ENCODE measurements around the gene SPHKAP. TPM values are rescaled to one million over a fixed set of nuclear protein-coding genes. Genes with fewer than 3 reads are reported as not detected.

The SPHKAP gene
- total RNA-seq, 2 experiments from 2014 or later = not detected

- no peaks in the 10 kb centered on the region for H3K9me3 Mint-ChIP-seq
- H3K4me3 Mint-ChIP-seq = no peak overlapping the region
- no peak overlapping the region for H3K27ac Mint-ChIP-seq
- H3K4me1 Mint-ChIP-seq (ENCODE audit: low read depth) = no peaks in the 10 kb centered on the region
- no peak for TF ChIP-seq CTCF (IDR thresholded peaks at IDR 0.05)
- POLR2A ChIA-PET = no interaction called here
- H3K27me3 Mint-ChIP-seq = no peaks in the 10 kb centered on the region
- no peaks in the 10 kb centered on the region for H3K36me3 Mint-ChIP-seq (ENCODE audit: low read depth)
- DNase-seq (no peak), ATAC-seq (no peak)
- intact Hi-C loops (cut with micrococcal nuclease) = no loop called here
- CTCF ChIA-PET = no interaction called here
These were observed 62.5 kb downstream of the SPHKAP start for GRCh38 chr2:228118940-228119339.

DNA sequence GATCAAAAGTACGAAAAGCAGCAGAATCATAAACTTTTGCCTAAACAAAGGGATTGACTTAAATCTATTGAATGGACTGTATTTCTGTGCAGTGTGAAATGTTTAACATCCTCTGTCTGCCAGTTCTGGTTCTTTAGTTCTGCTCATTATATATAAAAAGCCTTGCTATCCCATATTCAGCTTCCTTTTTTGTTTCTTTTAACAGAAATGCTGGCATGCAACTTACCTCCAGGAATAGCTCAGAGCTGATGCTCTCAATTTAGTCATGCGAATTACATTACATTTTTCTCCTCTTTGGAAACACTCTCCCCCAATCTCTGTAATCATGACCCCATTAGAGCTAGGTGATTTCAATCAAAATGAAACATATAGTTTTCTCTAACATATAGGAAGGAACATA is 73.6 kb downstream of the SPHKAP start:
- no peaks in the 10 kb centered on the region for H3K27me3 Mint-ChIP-seq
- H3K36me3 Mint-ChIP-seq (ENCODE audit: low read depth) = no peaks in the 10 kb centered on the region
- peaks cover 2% of the 10 kb centered on the region for H3K9me3 Mint-ChIP-seq
- TF ChIP-seq CTCF (IDR thresholded peaks at IDR 0.05) = no peak
- ChIA-PET POLR2A (no interaction called here), CTCF (no interaction called here)
- no peak overlapping the region for H3K27ac Mint-ChIP-seq
- no peak overlapping the region for H3K4me3 Mint-ChIP-seq
- ATAC-seq = no peak
- no peak for DNase-seq
- no peaks in the 10 kb centered on the region for H3K4me1 Mint-ChIP-seq (ENCODE audit: low read depth)
- intact Hi-C loops (cut with micrococcal nuclease) = no loop called here

DNA sequence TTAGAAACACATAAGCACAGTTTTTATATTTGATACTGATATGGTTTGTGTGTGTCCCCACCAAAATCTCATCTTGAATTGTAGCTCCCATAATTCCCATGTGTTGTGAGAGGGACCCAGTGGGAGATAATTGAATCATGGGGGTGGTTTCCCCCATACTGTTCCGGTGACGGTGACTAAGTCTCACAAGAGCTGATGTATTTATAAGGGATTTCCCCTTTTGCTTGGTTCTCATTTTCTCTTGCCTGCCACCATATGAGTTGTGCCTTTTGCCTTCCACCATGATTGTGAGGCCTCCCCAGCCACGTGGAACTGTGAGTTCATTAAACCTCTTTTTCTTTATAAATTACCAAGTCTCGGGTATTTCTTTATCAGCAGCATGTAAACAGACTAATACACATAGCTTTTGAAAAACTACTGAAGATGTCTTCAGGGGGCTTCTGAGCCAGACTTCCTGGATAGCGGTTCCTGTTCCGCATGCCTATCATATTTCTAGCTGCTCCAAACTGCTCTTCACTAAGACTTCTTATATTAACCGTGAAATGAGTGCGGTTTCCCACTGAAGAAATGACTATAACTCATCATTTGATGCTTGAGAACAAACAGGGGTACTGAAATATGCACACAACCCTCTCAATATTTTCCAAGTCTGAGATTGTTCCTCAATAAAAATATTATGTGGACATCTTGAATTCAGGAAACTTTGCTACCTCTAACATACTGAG is 75.8 kb downstream of the SPHKAP start:
- TF ChIP-seq CTCF (IDR thresholded peaks at IDR 0.05) = no peak
- ATAC-seq (no peak), DNase-seq (no peak)
- intact Hi-C loops (cut with micrococcal nuclease) = no loop called here
- no peaks in the 10 kb centered on the region for H3K36me3 Mint-ChIP-seq (ENCODE audit: low read depth)
- ChIA-PET POLR2A (no interaction called here), CTCF (no interaction called here)
- H3K9me3 Mint-ChIP-seq = peaks cover 2% of the 10 kb centered on the region
- no peak overlapping the region for H3K27ac Mint-ChIP-seq
- no peak overlapping the region for H3K4me3 Mint-ChIP-seq
- no peaks in the 10 kb centered on the region for H3K4me1 Mint-ChIP-seq (ENCODE audit: low read depth)
- no peaks in the 10 kb centered on the region for H3K27me3 Mint-ChIP-seq

- Mint-ChIP-seq H3K4me3 (no peak overlapping the region), H3K36me3 (ENCODE audit: low read depth) (no peaks in the 10 kb centered on the region), H3K4me1 (ENCODE audit: low read depth) (no peaks in the 10 kb centered on the region), H3K9me3 (peaks cover 7% of the 10 kb centered on the region), H3K27ac (no peak overlapping the region), H3K27me3 (no peaks in the 10 kb centered on the region)
- ATAC-seq = no peak
- no peak for DNase-seq
- ChIA-PET POLR2A (no interaction called here), CTCF (no interaction called here)
- TF ChIP-seq CTCF (IDR thresholded peaks at IDR 0.05) = no peak
- intact Hi-C loops (cut with micrococcal nuclease) = no loop called here
These were observed 77.3 kb downstream of the SPHKAP start for GRCh38 chr2:228104215-228104614.

DNA sequence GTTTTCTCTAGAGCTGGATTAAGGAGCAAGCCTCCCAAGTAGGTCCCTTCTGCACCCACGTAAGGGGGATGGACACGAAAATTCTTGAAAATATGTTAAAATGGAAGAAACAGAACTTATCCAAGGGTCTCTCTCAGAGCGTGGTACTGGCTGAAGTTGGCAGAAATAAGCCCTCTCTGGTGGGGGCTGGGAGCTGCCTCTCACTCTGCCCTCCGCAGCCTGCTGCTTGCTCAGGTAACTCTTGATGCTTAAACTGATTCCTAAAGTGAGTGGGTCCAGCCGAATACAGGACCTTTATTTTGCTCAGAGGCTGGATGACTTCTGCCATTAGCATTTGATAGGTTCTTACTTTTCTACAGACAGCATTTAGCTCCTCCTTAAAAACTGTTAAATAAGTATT is 78.1 kb downstream of the SPHKAP start:
- ATAC-seq (no peak), DNase-seq (no peak)
- Mint-ChIP-seq H3K36me3 (ENCODE audit: low read depth) (no peaks in the 10 kb centered on the region), H3K4me1 (ENCODE audit: low read depth) (no peaks in the 10 kb centered on the region), H3K27me3 (no peaks in the 10 kb centered on the region), H3K9me3 (peaks cover 13% of the 10 kb centered on the region), H3K4me3 (no peak overlapping the region), H3K27ac (no peak overlapping the region)
- no peak for TF ChIP-seq CTCF (IDR thresholded peaks at IDR 0.05)
- ChIA-PET CTCF (no interaction called here), POLR2A (no interaction called here)
- intact Hi-C loops (cut with micrococcal nuclease) = no loop called here
